HG03139 (cell line): ENCODE measurements around the gene TMEM59L.

Source experiments
- ATAC-seq: cut with Tn5 transposase; IDR thresholded peaks from one replicate; pipeline ENCODE4 v1.9.1; 2021; ENCODE audit not compliant: unreplicated experiment

TMEM59L gene

DNA sequence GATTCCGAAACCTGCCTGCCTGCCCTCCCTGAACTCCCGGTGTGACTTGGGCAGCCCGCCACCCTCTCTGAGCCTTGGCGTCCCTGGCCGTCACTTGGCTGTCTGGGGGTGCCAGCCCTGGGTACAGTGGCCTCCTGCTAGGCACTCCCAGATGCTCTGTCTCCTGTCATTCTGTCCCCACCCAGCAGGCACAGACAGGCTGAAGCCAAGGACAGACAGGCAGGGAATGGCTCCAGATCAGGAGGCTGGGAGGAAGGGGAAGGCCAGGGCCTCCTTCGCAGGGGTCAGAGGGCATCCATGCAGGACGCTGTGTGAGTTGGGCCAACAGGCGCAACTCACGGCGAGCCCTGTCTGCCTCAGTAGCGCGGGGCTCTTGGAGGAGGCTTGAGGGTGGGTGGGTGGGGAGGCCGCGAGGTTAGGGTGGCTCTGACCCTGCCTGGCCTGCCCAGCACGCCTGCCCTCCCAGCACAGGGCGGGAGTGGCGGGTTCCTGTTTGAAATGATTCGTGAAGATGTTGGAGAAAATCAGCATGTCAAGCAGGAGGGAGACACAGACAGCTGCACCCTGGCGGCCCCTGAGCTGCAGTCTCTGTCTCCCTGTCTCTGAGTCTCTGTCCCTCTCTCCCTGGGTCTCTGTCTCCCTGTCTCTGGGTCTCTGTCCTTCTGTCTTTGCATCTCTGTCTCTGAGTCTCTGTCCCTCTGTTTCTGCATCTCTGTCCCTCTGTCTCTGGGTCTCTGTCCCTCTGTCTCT, 43.8 kb downstream of the TMEM59L start:
- no peak for ATAC-seq

GRCh38 chr19:18657590-18658365, 45.1 kb downstream of the TMEM59L start:
- no peak for ATAC-seq

DNA sequence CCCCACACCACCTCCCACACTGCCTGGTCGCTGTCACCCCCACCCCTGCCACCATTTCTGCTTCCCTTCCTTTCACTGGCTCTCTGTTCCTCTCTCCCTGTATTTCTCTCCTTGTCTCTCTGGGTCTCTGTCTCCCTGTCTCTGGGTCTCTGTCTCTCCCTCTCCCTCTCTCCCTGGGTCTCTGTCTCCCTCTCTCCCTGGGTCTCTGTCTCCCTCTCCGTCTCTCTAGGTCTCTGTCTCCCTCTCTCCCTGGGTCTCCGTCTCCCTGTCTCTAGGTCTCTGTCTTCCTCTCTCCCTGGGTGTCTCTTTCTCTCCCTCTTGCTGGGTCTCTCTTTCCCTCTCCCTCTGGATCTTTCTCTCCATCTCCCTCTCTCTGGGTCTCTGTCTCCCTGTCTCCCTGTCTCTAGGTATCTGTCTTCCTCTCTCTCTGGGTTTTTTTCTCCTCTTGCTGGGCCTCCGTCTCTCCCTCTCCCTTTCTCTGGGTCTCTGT, 45.7 kb downstream of the TMEM59L start:
- no peak for ATAC-seq

DNA sequence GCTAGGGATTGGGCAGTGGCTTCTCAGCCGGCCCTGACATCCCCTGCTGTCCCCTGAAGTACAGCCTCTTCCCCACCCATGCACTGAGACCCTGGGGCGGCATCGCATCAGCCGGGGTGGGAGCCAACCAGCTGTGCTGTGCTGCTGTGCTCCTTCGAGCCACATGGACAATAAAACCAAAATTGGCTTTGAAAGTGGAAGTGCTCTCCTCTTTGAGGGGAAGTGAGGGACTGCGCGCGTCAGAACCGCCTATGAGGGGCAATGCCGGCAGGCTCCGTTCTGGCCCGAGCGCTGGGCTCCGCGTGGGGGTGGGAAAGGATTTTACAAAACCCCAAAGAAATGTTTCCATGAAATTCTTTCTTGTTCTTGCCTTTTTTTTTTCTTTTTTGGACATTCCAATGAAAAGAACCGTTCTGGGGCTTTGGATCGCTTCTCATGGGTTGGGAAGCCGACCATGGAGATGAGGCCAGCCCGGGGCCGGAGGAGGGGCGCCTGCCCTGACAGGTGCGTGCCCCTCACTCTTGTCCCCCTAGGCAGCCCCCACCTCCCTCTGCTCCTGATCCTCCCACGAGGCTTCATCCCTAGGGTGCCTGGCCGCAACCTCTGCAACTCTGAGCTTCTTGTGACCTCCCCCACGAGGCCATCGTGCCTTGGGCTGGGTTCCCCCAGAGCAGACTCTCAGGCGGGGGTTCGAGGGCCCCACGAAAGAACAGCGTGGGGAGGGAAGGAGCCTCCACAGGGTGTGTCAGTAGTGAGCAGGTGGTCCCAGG, 46.8 kb downstream of the TMEM59L start:
- ATAC-seq: no peak

GRCh38 chr19:18660051-18660910, 47.6 kb downstream of the TMEM59L start:
- ATAC-seq: no peak

DNA sequence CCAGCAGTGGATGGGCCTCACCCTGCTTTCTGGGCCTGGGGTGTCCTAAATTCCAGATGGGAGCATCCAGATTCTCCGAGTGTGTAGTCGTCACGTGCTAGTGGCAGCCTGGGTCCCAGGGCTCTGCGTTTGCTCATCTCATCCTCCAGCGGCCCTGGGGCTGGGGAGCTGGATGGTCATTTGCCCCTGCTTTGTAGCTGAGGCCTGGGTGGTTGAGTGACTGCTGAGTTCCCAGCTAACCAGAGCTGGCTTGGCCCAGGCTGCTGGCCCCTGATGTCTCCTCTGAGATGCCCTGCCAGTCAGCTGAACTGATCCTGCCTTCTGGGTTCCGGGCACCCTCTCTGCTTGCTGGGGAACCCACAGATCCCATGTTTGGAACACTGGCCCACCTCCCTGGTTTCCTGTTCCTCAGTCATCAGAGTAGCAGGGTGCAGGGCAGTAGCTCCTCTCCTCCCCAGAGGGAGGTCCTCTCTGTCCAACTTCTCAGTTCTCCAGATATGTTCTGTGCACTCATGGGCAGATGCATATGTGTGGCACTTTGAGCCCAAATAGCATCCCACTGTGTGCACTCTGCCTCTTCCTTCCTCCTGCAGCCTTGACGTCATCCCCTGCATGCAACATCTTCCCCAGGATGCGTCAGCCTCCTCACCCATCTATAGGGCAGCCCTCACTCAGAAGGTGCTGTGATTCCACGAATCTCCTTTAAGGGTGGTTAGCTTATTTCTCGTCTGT, 48.4 kb downstream of the TMEM59L start:
- ATAC-seq: no peak

DNA sequence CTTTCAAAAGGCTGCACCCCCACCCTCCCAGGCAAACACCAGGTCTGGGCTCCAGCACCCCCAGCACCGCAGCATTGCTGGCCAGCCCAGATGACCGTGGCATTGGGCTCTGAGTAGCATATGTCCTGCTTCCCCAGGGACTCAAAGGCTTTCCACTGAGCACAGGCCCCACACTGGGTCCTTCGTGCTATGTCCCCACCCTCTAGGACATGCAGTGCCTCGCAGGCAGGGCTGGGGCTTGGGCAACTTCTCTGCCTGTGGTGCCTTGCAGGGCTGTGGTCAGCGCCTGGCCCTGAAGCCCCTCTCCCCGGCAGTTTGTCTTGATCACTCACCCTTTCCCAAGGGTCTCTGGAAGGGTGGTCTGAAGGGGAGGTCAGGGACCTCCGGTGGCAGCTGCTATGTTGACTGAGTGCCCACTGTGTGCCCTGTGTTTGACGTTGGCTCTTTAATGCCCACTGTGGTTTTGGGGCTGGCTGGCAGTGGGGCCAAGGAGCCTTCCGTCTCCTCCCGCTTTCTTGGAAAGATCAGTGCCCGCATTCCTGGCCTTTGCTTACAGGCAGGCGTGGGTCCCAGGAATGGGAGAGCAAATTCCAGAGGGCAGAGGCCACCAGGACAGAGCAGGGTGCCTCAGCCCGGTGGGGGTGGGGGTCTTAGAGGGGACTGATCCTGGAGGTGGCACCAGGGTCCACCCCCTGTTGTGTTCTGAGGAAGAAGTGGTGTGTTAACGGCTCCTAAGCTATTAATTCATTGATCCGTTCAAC, 50.5 kb downstream of the TMEM59L start:
- ATAC-seq: no peak

- no peak for ATAC-seq
Measured at GRCh38 chr19:18663940-18664530, 51.4 kb downstream of the TMEM59L start.

DNA sequence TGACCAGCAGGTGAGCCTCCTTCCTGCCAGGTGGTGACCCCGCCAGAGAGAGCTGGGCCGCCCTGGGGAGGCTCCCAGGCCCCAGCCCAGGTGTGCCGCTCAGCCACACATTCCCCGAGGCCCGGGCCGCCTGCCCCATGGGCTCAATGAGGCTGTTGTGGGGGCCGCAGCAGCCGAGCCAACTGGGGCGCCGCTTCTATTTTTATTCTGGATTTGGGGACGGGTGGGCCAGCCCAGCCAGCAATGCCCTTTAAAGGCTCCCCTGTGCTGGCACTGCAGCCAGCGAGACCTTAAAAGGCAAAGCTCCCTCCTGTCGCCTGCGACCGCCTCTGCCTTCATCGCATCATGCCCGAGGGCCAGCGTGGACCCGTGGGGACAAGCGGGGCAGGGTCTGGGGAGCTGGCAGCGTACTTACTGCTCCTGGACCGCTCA, 53.1 kb downstream of the TMEM59L start:
- ATAC-seq: no peak

- no peak for ATAC-seq
Measured at GRCh38 chr19:18666317-18666716, 53.6 kb downstream of the TMEM59L start.

GRCh38 chr19:18666784-18667183, 54.1 kb downstream of the TMEM59L start:
- no peak for ATAC-seq

DNA sequence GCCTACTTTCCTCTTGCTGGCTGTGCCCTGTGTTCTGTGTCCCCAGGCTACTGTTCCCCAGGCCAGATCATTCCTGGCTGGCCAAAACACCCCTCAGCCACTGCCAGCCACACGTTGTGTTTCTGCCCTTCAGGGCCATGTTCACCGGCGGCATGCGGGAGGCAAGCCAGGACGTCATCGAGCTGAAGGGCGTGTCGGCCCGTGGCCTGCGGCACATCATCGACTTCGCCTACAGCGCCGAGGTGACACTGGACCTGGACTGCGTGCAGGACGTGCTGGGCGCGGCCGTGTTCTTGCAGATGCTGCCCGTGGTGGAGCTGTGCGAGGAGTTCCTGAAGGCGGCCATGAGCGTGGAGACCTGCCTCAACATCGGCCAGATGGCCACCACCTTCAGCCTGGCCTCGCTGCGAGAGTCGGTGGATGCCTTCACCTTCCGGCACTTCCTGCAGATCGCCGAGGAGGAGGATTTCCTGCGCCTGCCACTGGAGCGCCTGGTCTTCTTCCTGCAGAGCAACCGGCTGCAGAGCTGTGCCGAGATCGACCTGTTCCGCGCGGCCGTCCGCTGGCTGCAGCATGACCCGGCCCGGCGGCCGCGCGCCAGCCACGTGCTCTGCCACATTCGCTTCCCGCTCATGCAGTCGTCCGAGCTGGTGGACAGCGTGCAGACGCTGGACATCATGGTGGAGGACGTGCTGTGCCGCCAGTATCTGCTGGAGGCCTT, 55.0 kb downstream of the TMEM59L start:
- ATAC-seq: no peak

GRCh38 chr19:18668252-18668631, 55.6 kb downstream of the TMEM59L start:
- ATAC-seq: no peak

- ATAC-seq: no peak
Measured at GRCh38 chr19:18668744-18669523, 56.3 kb downstream of the TMEM59L start.

- ATAC-seq: no peak
Measured at GRCh38 chr19:18669524-18669817, 56.8 kb downstream of the TMEM59L start.

- ATAC-seq: no peak
Measured at GRCh38 chr19:18669883-18670282, 57.2 kb downstream of the TMEM59L start.

GRCh38 chr19:18670312-18670711, 57.6 kb downstream of the TMEM59L start:
- no peak for ATAC-seq
